NB4 (cell line): Measurements from ENCODE around the gene GADD45A.

Source experiments
- DNase-seq: peaks from one replicate; pipeline ENCODE4 v3.0.0; 2010; ENCODE audit warnings: low read depth
- H3K4me3 ChIP-seq: one replicate; pipeline ENCODE4 v1.5.1; 2011; ENCODE audit warnings: mild to moderate bottlenecking, low read depth, low read length, moderate library complexity
- CTCF ChIP-seq: IDR thresholded peaks from one replicate; pipeline ENCODE4 v1.5.1; 2012; ENCODE audit warnings: low read depth, low read length
- MYC ChIP-seq: IDR thresholded peaks from 2 replicates; pipeline ENCODE4 v1.6.1; 2011; ENCODE audit warnings: low read depth, low read length
- POLR2A ChIP-seq: IDR thresholded peaks from 2 replicates; pipeline ENCODE4 v1.6.1; 2011; ENCODE audit warnings: mild to moderate bottlenecking; ENCODE audit not compliant: insufficient read length; ENCODE audit errors: extremely low read depth
- TF ChIP-seq, protein P1 (sequence below): IDR thresholded peaks from 2 replicates; pipeline ENCODE4 v1.6.1; 2011; ENCODE audit warnings: low read depth, low read length

The GADD45A gene

GRCh38 chr1:67695963-67696362 lies 11.0 kb downstream of the GADD45A start:
- no peak for DNase-seq
- H3K4me3 ChIP-seq, result no peak overlapping the region
- no peak for TF ChIP-seq CTCF
- TF ChIP-seq, protein P1, sequence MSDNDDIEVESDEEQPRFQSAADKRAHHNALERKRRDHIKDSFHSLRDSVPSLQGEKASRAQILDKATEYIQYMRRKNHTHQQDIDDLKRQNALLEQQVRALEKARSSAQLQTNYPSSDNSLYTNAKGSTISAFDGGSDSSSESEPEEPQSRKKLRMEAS, result no peak
- no peak for TF ChIP-seq MYC
- TF ChIP-seq POLR2A, result no peak

- DNase-seq, result no peak
- H3K4me3 ChIP-seq, result no peak overlapping the region
- no peak for TF ChIP-seq POLR2A
- TF ChIP-seq CTCF, result no peak
- TF ChIP-seq, protein P1, result no peak
- TF ChIP-seq MYC, result no peak
These were observed 11.7 kb downstream of the GADD45A start for GRCh38 chr1:67696708-67697107.

GRCh38 chr1:67700220-67700619 lies 15.2 kb downstream of the GADD45A start:
- H3K4me3 ChIP-seq, result no peak overlapping the region
- TF ChIP-seq POLR2A (no peak), MYC (no peak), CTCF (no peak)
- TF ChIP-seq, protein P1, result no peak
- no peak for DNase-seq

- DNase-seq, result no peak
- TF ChIP-seq POLR2A (no peak), MYC (no peak), CTCF (no peak)
- TF ChIP-seq, protein P1, result no peak
- no peak overlapping the region for H3K4me3 ChIP-seq
These were observed 15.8 kb downstream of the GADD45A start for GRCh38 chr1:67700692-67701410.

- H3K4me3 ChIP-seq, result no peak overlapping the region
- TF ChIP-seq CTCF (no peak), MYC (no peak)
- DNase-seq, result no peak
These were observed 16.9 kb downstream of the GADD45A start for GRCh38 chr1:67701876-67702275.

- no peak for DNase-seq
- H3K4me3 ChIP-seq, result no peak overlapping the region
- TF ChIP-seq POLR2A (no peak), MYC (no peak), CTCF (no peak)
- TF ChIP-seq, protein P1, result no peak
These were observed 19.4 kb downstream of the GADD45A start for GRCh38 chr1:67704351-67704750.
